IMR-90 (cell line): ENCODE data around the gene YWHAG. TPM values are rescaled to one million over a fixed set of nuclear protein-coding genes. Genes with fewer than 3 reads are reported as not detected.

Experiments
- ATAC-seq: fragments of 200-7000 bp; cut with Tn5 transposase; 2 replicates; pipeline ENCODE4 v1.9.1; 2020; ENCODE audit warnings: low read depth, mild to moderate bottlenecking, moderate library complexity
- BruUV-seq: library from RNA; stranded (reverse); fragments of 400-500 nt; replicated peaks from 2 replicates; lab custom pipeline; 2021; lab: Mats Ljungman, UMichigan
- CTCF ChIA-PET: fragments of 300-600 bp; formaldehyde crosslinking; extraction: SDS; loops from one replicate; lab custom pipeline; 2021; ENCODE audit warnings: antibody characterized with exemption; lab: Yijun Ruan, JAX
- POLR2A ChIA-PET: fragments of 300-600 bp; sonication (Branson Sonifier 250); formaldehyde crosslinking; loops from one replicate; lab custom pipeline; 2022; ENCODE audit warnings: antibody characterized with exemption; ENCODE audit not compliant: unreplicated experiment; lab: Charles Lee
- DNase-seq: peaks from one replicate; pipeline ENCODE4 v3.0.0; 2013
- H2AFZ ChIP-seq: replicated peaks from 2 replicates; pipeline ENCODE3; 2013; ENCODE audit warnings: low read length, mild to moderate bottlenecking; ENCODE audit not compliant: poor library complexity
- H2AK5ac ChIP-seq: 2 replicates; pipeline ENCODE4 v1.6.1; 2013; ENCODE audit warnings: low read depth, low read length, inconsistent platforms
- H2AK9ac ChIP-seq: replicated peaks from 2 replicates; pipeline ENCODE3; 2013; ENCODE audit warnings: mild to moderate bottlenecking, low read depth, low read length, moderate library complexity; ENCODE audit not compliant: poor library complexity
- H2BK120ac ChIP-seq: 2 replicates; pipeline ENCODE4 v1.6.1; 2013; ENCODE audit warnings: low read depth, low read length, inconsistent platforms
- H2BK15ac ChIP-seq: 3 replicates; pipeline ENCODE4 v1.6.1; 2013; ENCODE audit warnings: low read depth, low read length, inconsistent platforms
- H2BK20ac ChIP-seq: 2 replicates; pipeline ENCODE4 v1.6.1; 2013; ENCODE audit warnings: low read depth, mild to moderate bottlenecking, inconsistent platforms, low read length, moderate library complexity
- H2BK5ac ChIP-seq: 2 replicates; pipeline ENCODE4 v1.6.1; 2013; ENCODE audit warnings: mild to moderate bottlenecking, low read depth, low read length, inconsistent platforms; ENCODE audit not compliant: poor library complexity, severe bottlenecking
- H3K14ac ChIP-seq: replicated peaks from 2 replicates; pipeline ENCODE4 v1.6.1; 2013; ENCODE audit warnings: low read depth, low read length, inconsistent platforms
- H3K18ac ChIP-seq: 2 replicates; pipeline ENCODE4 v1.6.1; 2013; ENCODE audit warnings: low read depth, low read length, control low read depth
- H3K23ac ChIP-seq: 2 replicates; pipeline ENCODE4 v1.6.1; 2013; ENCODE audit warnings: low read depth, low read length, inconsistent platforms
- H3K27ac ChIP-seq: 2 replicates; pipeline ENCODE4 v1.5.1; 2013; ENCODE audit warnings: mild to moderate bottlenecking, control low read depth, low read length; ENCODE audit not compliant: insufficient read depth
- H3K27me3 ChIP-seq: 2 replicates; pipeline ENCODE4 v1.6.1; 2013; ENCODE audit warnings: low read length; ENCODE audit not compliant: control insufficient read depth, insufficient read depth
- H3K36me3 ChIP-seq: 2 replicates; pipeline ENCODE4 v1.6.1; 2013; ENCODE audit warnings: low read length, mixed read lengths; ENCODE audit not compliant: control insufficient read depth, insufficient read depth
- H3K4ac ChIP-seq: 2 replicates; pipeline ENCODE4 v1.6.1; 2013; ENCODE audit warnings: low read depth, low read length, inconsistent platforms
- H3K4me1 ChIP-seq: 2 replicates; pipeline ENCODE4 v1.6.1; 2013; ENCODE audit warnings: low read length, mixed read lengths; ENCODE audit not compliant: control insufficient read depth, insufficient read depth
- H3K4me2 ChIP-seq: 2 replicates; pipeline ENCODE4 v1.6.1; 2013; ENCODE audit warnings: low read depth, mild to moderate bottlenecking, control low read depth, low read length, moderate library complexity
- H3K4me3 ChIP-seq: 2 replicates; pipeline ENCODE4 v1.5.1; 2013; ENCODE audit warnings: low read depth, mild to moderate bottlenecking, control low read depth, low read length, moderate library complexity; ENCODE audit not compliant: insufficient read depth
- H3K56ac ChIP-seq: 2 replicates; pipeline ENCODE4 v1.6.1; 2013; ENCODE audit warnings: low read length, inconsistent platforms; ENCODE audit not compliant: insufficient read depth; ENCODE audit errors: extremely low read depth
- H3K79me1 ChIP-seq, 2 experiments: 2 replicates each; pipeline ENCODE4 v1.6.1; 2013; ENCODE audit warnings: low read length in 2 of 2, inconsistent platforms in 1 of 2, low read depth in 1 of 2
- H3K9ac ChIP-seq: 2 replicates; pipeline ENCODE4 v1.6.1; 2013; ENCODE audit warnings: low read depth, low read length, control low read depth
- H3K9me1 ChIP-seq: 2 replicates; pipeline ENCODE4 v1.6.1; 2013; ENCODE audit warnings: low read length, inconsistent platforms; ENCODE audit not compliant: insufficient read depth
- H3K9me3 ChIP-seq: 2 replicates; pipeline ENCODE4 v1.6.1; 2013; ENCODE audit warnings: low read length; ENCODE audit not compliant: control insufficient read depth, insufficient read depth
- H4K20me1 ChIP-seq: 2 replicates; pipeline ENCODE4 v1.6.1; 2013; ENCODE audit warnings: low read length, inconsistent platforms; ENCODE audit not compliant: insufficient read depth
- H4K5ac ChIP-seq: 2 replicates; pipeline ENCODE4 v1.6.1; 2013; ENCODE audit warnings: mild to moderate bottlenecking, low read depth, low read length, control low read depth
- H4K8ac ChIP-seq, 2 experiments: 2 replicates each; pipeline ENCODE4 v1.6.1; 2013; ENCODE audit warnings: low read depth in 2 of 2, low read length in 2 of 2, control low read depth in 1 of 2, inconsistent platforms in 1 of 2
- H4K91ac ChIP-seq: 2 replicates; pipeline ENCODE4 v1.6.1; 2013; ENCODE audit warnings: low read depth, low read length, inconsistent platforms; ENCODE audit not compliant: insufficient read depth
- BHLHE40 ChIP-seq: fragments of 150-350 bp; IDR thresholded peaks from 2 replicates; pipeline ENCODE4 v1.6.1; 2016; ENCODE audit warnings: mild to moderate bottlenecking, low read depth, low read length
- ELK1 ChIP-seq: fragments of 150-350 bp; IDR thresholded peaks from 2 replicates; pipeline ENCODE4 v1.6.1; 2016; ENCODE audit warnings: low read depth, mild to moderate bottlenecking, low read length, moderate library complexity, borderline replicate concordance
- MAZ ChIP-seq: IDR thresholded peaks from 2 replicates; pipeline ENCODE4 v1.6.1; 2012; ENCODE audit warnings: low read depth, mild to moderate bottlenecking, low read length, improper control_type of control experiment, moderate library complexity, borderline replicate concordance
- NFE2L2 ChIP-seq: fragments of 150-350 bp; IDR thresholded peaks from 2 replicates; pipeline ENCODE4 v1.6.1; 2016; ENCODE audit warnings: low read depth, mild to moderate bottlenecking, low read length
- POLR2A ChIP-seq: IDR thresholded peaks from 2 replicates; pipeline ENCODE4 v1.6.1; 2012; ENCODE audit warnings: mild to moderate bottlenecking, low read depth, low read length
- RCOR1 ChIP-seq: IDR thresholded peaks from 2 replicates; pipeline ENCODE4 v1.6.1; 2012; ENCODE audit warnings: mild to moderate bottlenecking, low read length, improper control_type of control experiment; ENCODE audit not compliant: insufficient replicate concordance
- WGBS, 2 experiments: methylation state at CpG; one replicate each; pipeline versions ENCODE4 v1.1.5 to v1.1.7; 2013; ENCODE audit warnings: missing lambda C conversion rate in 2 of 2; ENCODE audit not compliant: insufficient read length in 1 of 2; ENCODE audit errors: extremely low coverage in 2 of 2; 5-methylcytosine and 5-hydroxymethylcytosine counted together
- dilution Hi-C: fragments of 300-500 bp; cut with HindIII; formaldehyde crosslinking; loops from one replicate; pipeline ENCODE4 v1.14.3; 2018; ENCODE audit warnings: low sequenced_read_pairs; ENCODE audit not compliant: unreplicated experiment
- in situ Hi-C: fragments of 300-500 bp; cut with MboI; formaldehyde crosslinking; loops from 3 replicates; pipeline ENCODE4 v1.14.3; 2019; ENCODE audit warnings: low sequenced_read_pairs, inconsistent platforms, mixed read lengths
- intact Hi-C: fragments of 100-400 bp; cut with micrococcal nuclease; formaldehyde crosslinking; loops from 2 replicates; pipeline ENCODE4 v1.10.0; 2022
- polyA plus RNA-seq, 3 experiments: library from polyadenylated mRNA; depleted of rRNA; stranded (reverse); fragments of >200 nt; gene quantifications; 2 replicates each; pipeline ENCODE4 v1.2.3, GENCODE V29; 2012; ENCODE audit warnings: low replicate concordance in 1 of 3
- total RNA-seq: library from RNA; depleted of rRNA; stranded (reverse); fragments of >200 nt; gene quantifications from 2 replicates; pipeline ENCODE4 v1.2.3, GENCODE V29; 2012

The YWHAG gene
- total and polyA plus RNA-seq, 2 of the 4 experiments (the other 2 are of a cell fraction): 40.1 to 64.9 TPM

DNA sequence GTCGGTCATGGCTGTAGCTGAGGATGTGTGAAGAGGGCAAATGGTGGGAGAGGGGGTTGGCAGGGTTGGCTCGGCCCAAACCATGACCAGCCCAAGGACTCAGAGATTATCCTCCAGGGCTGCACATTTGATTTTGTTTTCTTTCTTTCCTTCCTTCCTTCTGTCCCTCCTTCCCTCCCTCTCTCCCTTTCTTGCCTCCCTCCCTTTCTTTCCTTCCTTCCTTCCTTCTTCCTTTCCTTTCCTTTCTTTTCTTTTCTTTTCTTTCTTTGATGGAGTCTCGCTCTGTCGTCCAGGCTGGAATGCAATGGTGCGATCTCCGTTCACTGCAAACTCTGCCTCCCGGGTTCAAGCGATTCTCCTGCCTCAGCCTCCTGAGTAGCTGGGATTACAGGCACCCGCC is 46.9 kb upstream of the YWHAG start:
- H3K4me3 ChIP-seq: no peak overlapping the region
- H4K91ac ChIP-seq: no peak overlapping the region
- POLR2A ChIA-PET: no interaction called here
- ATAC-seq: no peak
- no peaks in the 10 kb centered on the region for H3K36me3 ChIP-seq
- dilution Hi-C loops (no loop called here), in situ Hi-C loops (no loop called here), intact Hi-C loops (no loop called here)
- no peak overlapping the region for H2BK120ac ChIP-seq
- no peak overlapping the region for H2BK15ac ChIP-seq
- H4K5ac ChIP-seq: no peak overlapping the region
- H2AK9ac ChIP-seq: no peak overlapping the region
- H3K23ac ChIP-seq: no peak overlapping the region
- no peak overlapping the region for H3K18ac ChIP-seq
- H3K56ac ChIP-seq: no peak overlapping the region
- TF ChIP-seq BHLHE40: no peak
- TF ChIP-seq ELK1: no peak
- TF ChIP-seq POLR2A: no peak
- no peak for TF ChIP-seq MAZ
- TF ChIP-seq RCOR1: no peak
- TF ChIP-seq NFE2L2: no peak
- no TSS peak for BruUV-seq
- no peaks in the 10 kb centered on the region for H3K4me1 ChIP-seq
- H3K79me1 ChIP-seq: no peaks in the 10 kb centered on the region
- CTCF ChIA-PET: no interaction called here
- H2AFZ ChIP-seq: no peak overlapping the region
- no peak for DNase-seq
- no peak overlapping the region for H3K9ac ChIP-seq
- no peak overlapping the region for H3K4me2 ChIP-seq
- H3K4ac ChIP-seq: no peak overlapping the region
- H3K14ac ChIP-seq: no peak overlapping the region
- H3K9me1 ChIP-seq: peaks cover 3% of the 10 kb centered on the region; the same call in 1 of the 2 replicates
- WGBS, 2 experiments: 100% methylated on average over 1 of the region's 9 CpGs; no CpG with 5 or more reads in 1 of the 2 experiments
- no peak overlapping the region for H2AK5ac ChIP-seq
- H2BK5ac ChIP-seq: no peak overlapping the region
- H4K20me1 ChIP-seq: no peaks in the 10 kb centered on the region
- H3K9me3 ChIP-seq: no peaks in the 10 kb centered on the region
- H3K27me3 ChIP-seq: peaks cover 6% of the 10 kb centered on the region
- no peak overlapping the region for H2BK20ac ChIP-seq
- H4K8ac ChIP-seq: no peak overlapping the region
- H3K27ac ChIP-seq: no peak overlapping the region
